WERI-Rb-1 (cell line): ENCODE data around the gene USPL1.

Experiments used
- DNase-seq: peaks from one replicate; pipeline ENCODE4 v3.0.0-alpha.2; 2020
- H3K27ac ChIP-seq: fragments of 250-450 bp; sonication (Bioruptor Pico); 2 replicates; pipeline ENCODE4 v1.5.1; 2020; ENCODE audit warnings: mild to moderate bottlenecking, moderate library complexity
- H3K27me3 ChIP-seq: fragments of 250-450 bp; sonication (Bioruptor Pico); 2 replicates; pipeline ENCODE4 v1.5.1; 2021; ENCODE audit warnings: mild to moderate bottlenecking, low read depth, moderate library complexity; ENCODE audit not compliant: insufficient read depth, severe bottlenecking
- H3K36me3 ChIP-seq: fragments of 250-450 bp; sonication (Bioruptor Pico); 2 replicates; pipeline ENCODE4 v1.5.1; 2020; ENCODE audit warnings: mild to moderate bottlenecking, moderate library complexity
- H3K4me3 ChIP-seq: 2 replicates; pipeline ENCODE4 v1.5.1; 2011; ENCODE audit warnings: low read depth, mild to moderate bottlenecking, control low read depth, low read length
- H3K9me3 ChIP-seq: fragments of 250-450 bp; sonication (Bioruptor Pico); 2 replicates; pipeline ENCODE4 v1.5.1; 2021; ENCODE audit warnings: mild to moderate bottlenecking, moderate library complexity; ENCODE audit not compliant: severe bottlenecking
- CTCF ChIP-seq: IDR thresholded peaks from 2 replicates; pipeline ENCODE4 v1.5.1; 2011; ENCODE audit warnings: low read depth, mild to moderate bottlenecking, control low read depth, inconsistent platforms, low read length

USPL1 gene

GRCh38 chr13:30665638-30666037 is 47.9 kb downstream of the USPL1 start:
- Histone ChIP-seq H3K9me3 (no peaks in the 10 kb centered on the region), H3K4me3 (no peak overlapping the region), H3K27me3 (no peaks in the 10 kb centered on the region), H3K36me3 (no peaks in the 10 kb centered on the region), H3K27ac (no peak overlapping the region)
- no peak for TF ChIP-seq CTCF
- DNase-seq, result no peak

DNA sequence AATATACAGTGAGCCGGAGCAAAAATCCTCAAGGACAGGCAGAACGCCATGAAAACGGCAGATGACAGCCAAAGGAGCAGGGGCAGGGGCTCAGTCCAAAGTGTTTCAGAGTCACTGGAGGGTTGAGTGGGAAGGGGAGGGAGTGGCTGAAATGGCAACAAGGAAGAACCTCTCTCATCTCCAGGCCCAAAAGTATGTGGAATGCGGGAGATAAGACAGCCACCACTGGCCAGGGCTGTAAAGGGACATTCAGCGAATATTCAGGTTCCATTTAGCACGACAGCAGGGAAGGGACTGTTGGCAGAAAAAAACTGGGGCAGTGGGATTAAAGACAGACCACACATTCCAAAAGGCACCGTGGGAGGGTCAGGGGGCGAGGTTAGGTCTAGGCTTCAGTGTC is 48.4 kb downstream of the USPL1 start:
- TF ChIP-seq CTCF, result no peak
- Histone ChIP-seq H3K9me3 (no peaks in the 10 kb centered on the region), H3K36me3 (no peaks in the 10 kb centered on the region), H3K27ac (no peak overlapping the region), H3K27me3 (no peaks in the 10 kb centered on the region), H3K4me3 (no peak overlapping the region)
- no peak for DNase-seq

GRCh38 chr13:30667014-30667413 is 49.3 kb downstream of the USPL1 start:
- no peaks in the 10 kb centered on the region for H3K9me3 ChIP-seq
- no peak for TF ChIP-seq CTCF
- DNase-seq, result no peak
- H3K27me3 ChIP-seq, result no peaks in the 10 kb centered on the region
- no peaks in the 10 kb centered on the region for H3K36me3 ChIP-seq
- no peak overlapping the region for H3K27ac ChIP-seq
- no peak overlapping the region for H3K4me3 ChIP-seq

DNA sequence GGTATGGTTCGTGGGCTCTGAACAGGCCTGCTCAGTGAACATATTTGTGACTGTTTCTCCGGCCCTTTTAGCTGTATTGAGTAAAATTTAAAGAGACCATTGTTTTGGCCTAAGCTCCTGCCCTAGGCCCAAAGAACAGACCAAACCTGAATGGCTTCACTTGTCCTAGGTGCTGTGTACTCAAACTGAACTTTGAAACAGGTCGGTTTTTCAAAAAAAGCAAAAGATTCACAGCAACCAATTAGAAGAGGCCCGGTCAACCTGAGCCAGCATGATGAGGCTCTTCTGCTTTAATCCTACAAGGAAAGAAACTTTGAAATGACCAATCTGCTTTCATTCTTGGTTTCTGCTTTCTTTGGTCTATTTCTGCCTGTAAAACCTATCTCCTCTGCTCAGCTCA is 50.6 kb downstream of the USPL1 start:
- Histone ChIP-seq H3K4me3 (no peak overlapping the region), H3K36me3 (no peaks in the 10 kb centered on the region), H3K27me3 (no peaks in the 10 kb centered on the region), H3K27ac (no peak overlapping the region), H3K9me3 (no peaks in the 10 kb centered on the region)
- no peak for DNase-seq
- TF ChIP-seq CTCF, result no peak

GRCh38 chr13:30671271-30671815 is 53.6 kb downstream of the USPL1 start:
- Histone ChIP-seq H3K27ac (no peak overlapping the region), H3K4me3 (no peak overlapping the region), H3K36me3 (no peaks in the 10 kb centered on the region), H3K9me3 (no peaks in the 10 kb centered on the region), H3K27me3 (no peaks in the 10 kb centered on the region)
- no peak for TF ChIP-seq CTCF
- no peak for DNase-seq
